DMS 273 (cell line): ENCODE measurements around the gene CYS1.

Source experiments
- DNase-seq: peaks from one replicate; lab custom pipeline; 2025; ENCODE audit not compliant: unreplicated experiment; lab: John Stamatoyannopoulos, UW

CYS1 gene

GRCh38 chr2:10072656-10073480, 7.3 kb downstream of the CYS1 start:
- DNase-seq = peak; percentile 94

GRCh38 chr2:10071595-10071994, 8.6 kb downstream of the CYS1 start:
- DNase-seq = no peak

GRCh38 chr2:10071176-10071575, 9.0 kb downstream of the CYS1 start:
- DNase-seq = no peak

GRCh38 chr2:10067881-10068280, 12.3 kb downstream of the CYS1 start:
- DNase-seq = no peak

- no peak for DNase-seq
These were observed 12.9 kb downstream of the CYS1 start for GRCh38 chr2:10067330-10067729.

GRCh38 chr2:10065773-10066055, 14.5 kb downstream of the CYS1 start:
- DNase-seq = no peak

GRCh38 chr2:10064932-10065772, 15.1 kb downstream of the CYS1 start:
- no peak for DNase-seq

- no peak for DNase-seq
These were observed 16.6 kb downstream of the CYS1 start for GRCh38 chr2:10063566-10063965.

- no peak for DNase-seq
These were observed 17.3 kb downstream of the CYS1 start for GRCh38 chr2:10062931-10063365.

GRCh38 chr2:10061221-10061925, 18.8 kb downstream of the CYS1 start:
- DNase-seq = no peak

- no peak for DNase-seq
These were observed 20.5 kb downstream of the CYS1 start for GRCh38 chr2:10059552-10060335.

- DNase-seq = no peak
These were observed 21.2 kb downstream of the CYS1 start for GRCh38 chr2:10059016-10059351.

- DNase-seq = peak; percentile 31
These were observed 21.8 kb downstream of the CYS1 start for GRCh38 chr2:10058251-10059015.

- peak; percentile 80 for DNase-seq
These were observed 22.7 kb downstream of the CYS1 start for GRCh38 chr2:10057231-10058107.

GRCh38 chr2:10056439-10056838, 23.8 kb downstream of the CYS1 start:
- no peak for DNase-seq

- DNase-seq = no peak
These were observed 25.2 kb downstream of the CYS1 start for GRCh38 chr2:10054976-10055375.

GRCh38 chr2:10054424-10054823, 25.8 kb downstream of the CYS1 start:
- DNase-seq = no peak

GRCh38 chr2:10053351-10053750, 26.9 kb downstream of the CYS1 start:
- no peak for DNase-seq

- no peak for DNase-seq
These were observed 28.0 kb downstream of the CYS1 start for GRCh38 chr2:10052216-10052615.
